Stimulated activated CD8-positive, alpha-beta memory T cell treated with anti-CD3 and anti-CD28 coated beads, Interleukin-15, amount 100 ng/mL, for 24 hours (primary cell): ENCODE data around the gene ZMYND8.
"Not testable (repeated sequence)": the region's sequence is repeated elsewhere in the genome, so short reads cannot be mapped to it uniquely, and the experiment has no call there.

ENCODE experiments used
- DNase-seq: peaks from one replicate; pipeline ENCODE4 v3.0.0-alpha.2; 2020; ENCODE audit warnings: low read depth

ZMYND8 gene

DNA sequence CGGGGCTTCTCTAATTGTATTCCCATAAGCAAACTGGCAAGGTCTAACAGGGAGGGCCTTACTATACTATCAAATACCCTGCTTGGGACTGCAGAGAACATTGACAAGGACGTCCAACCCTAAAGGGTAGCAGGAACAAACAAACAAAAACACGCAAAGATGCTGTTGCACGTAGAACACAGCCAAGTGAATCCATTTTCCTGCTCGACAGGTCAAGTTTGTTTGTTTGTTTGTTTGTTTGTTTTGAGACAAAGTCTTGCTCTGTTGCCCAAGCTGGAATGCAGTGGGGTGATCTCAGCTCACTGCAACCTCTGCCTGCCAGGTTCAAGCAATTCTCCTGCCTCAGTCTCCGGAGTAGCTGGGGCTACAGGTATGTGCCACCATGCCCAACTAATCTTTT is 91.3 kb downstream of the ZMYND8 start:
- no peak for DNase-seq

DNA sequence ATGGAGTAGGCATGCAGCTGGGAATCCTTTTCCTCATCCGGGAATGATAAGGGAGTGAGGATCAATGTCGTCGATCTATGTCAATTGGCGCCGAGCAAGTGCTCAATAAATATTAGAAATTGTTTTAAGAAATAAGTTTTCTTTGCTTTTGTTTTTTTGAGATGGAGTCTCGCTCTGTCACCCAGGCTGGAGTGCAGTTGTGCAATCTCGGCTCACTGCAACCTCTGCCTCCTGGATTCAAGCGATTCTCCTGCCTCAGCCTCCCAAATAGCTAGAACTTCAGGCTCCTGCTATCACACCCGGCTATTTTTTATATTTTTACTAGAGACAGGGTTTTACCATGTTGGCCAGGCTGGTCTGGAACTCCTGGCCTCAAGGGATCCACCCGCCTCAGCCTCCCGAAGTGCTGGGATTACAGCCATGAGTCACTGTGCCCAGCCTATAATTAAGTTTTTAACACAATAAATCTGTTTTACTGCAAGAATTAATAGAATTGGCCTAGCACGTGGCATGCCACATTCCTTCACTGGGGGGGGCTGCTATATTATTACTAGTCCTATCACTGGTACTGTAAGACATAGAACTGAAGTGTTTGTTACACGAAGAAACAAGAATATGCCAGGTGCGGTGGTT is 92.2 kb downstream of the ZMYND8 start:
- DNase-seq: not testable (repeated sequence)

- no peak for DNase-seq
Measured at GRCh38 chr20:47263465-47264084, 92.9 kb downstream of the ZMYND8 start.

GRCh38 chr20:47263080-47263464 is 93.4 kb downstream of the ZMYND8 start:
- no peak for DNase-seq

- DNase-seq: no peak
Measured at GRCh38 chr20:47262365-47263013, 94.0 kb downstream of the ZMYND8 start.

DNA sequence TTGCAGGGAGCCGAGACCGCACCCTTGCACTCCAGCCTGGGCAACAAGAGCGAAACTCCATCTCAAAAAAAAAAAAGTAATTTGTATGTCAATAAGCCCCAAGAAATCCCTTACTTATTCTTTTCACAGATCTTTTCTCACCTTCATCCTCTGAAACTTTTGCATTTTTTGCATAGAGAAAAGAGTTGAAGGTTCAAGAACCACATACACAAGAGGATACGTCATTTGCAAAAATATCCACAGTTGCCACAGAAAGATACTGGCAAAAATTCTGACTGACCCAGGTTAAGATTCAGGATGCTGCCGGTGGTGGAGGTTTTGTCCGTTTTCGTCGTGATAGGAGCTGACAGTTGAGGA is 94.5 kb downstream of the ZMYND8 start:
- no peak for DNase-seq

- not testable (repeated sequence) for DNase-seq
Measured at GRCh38 chr20:47261161-47261774, 95.2 kb downstream of the ZMYND8 start.

- DNase-seq: not testable (repeated sequence)
Measured at GRCh38 chr20:47260540-47261126, 95.9 kb downstream of the ZMYND8 start.

DNA sequence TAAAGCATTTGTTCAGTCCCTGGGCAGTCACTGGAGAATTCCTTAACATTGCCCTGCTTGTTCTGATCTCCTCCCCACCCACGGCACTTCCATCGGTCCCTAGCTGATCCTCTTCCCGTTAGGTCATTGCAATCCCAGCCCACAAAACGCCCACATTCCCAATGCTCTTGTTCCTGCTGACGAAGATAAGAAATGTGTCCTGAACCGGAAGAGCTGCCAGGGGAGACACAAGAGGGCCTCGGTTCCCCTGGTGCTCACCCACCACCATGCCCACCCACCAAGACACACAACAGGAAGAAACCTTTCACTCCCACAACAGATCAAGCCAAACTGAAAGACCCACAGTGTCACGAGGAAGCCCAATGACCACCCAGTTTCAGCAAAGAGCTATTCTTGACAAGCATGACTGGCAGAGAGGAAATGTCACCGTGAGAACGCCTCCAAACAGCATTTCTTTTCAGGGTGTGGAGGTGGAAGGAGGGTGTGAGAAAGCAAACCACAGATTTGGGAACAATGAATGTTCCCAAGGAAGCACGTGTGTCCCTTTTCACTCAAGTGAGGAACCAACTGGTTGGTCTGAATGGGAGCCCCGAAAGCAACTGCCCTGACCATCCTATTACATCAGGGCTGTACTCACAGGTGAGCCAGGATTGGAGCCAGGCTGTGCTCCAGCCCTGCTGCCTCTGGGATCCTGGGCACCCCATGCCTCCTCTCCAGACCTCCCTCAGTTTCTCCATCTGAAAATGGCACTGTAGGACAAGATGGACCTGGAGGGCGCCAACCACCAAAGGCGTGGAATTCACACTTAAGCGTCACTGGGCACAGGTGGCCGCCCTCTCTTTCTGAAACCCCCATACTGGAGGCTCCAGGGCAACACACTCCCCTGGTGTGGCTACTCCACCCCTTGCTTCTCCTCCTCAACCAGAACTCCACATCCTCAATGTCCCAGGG is 97.5 kb downstream of the ZMYND8 start:
- no peak for DNase-seq

- no peak for DNase-seq
Measured at GRCh38 chr20:47257771-47258170, 98.7 kb downstream of the ZMYND8 start.

DNA sequence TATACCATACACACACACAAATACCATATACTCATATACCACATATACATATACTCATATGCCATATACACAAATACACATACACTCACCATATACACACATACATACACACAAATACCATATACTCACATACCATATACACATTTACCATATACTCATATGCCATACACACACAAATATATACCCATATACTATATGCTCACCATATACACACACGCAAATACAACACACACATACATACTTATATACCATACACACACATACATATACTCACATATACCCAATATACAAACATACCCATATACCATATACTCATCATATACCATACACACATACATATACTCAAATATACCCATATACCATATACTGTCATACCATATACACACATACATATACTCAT is 99.2 kb downstream of the ZMYND8 start:
- no peak for DNase-seq

GRCh38 chr20:47256668-47257236 is 99.7 kb downstream of the ZMYND8 start:
- no peak for DNase-seq

GRCh38 chr20:47253872-47254271 is 102.6 kb downstream of the ZMYND8 start:
- DNase-seq: no peak

GRCh38 chr20:47252879-47253307 is 103.6 kb downstream of the ZMYND8 start:
- no peak for DNase-seq

DNA sequence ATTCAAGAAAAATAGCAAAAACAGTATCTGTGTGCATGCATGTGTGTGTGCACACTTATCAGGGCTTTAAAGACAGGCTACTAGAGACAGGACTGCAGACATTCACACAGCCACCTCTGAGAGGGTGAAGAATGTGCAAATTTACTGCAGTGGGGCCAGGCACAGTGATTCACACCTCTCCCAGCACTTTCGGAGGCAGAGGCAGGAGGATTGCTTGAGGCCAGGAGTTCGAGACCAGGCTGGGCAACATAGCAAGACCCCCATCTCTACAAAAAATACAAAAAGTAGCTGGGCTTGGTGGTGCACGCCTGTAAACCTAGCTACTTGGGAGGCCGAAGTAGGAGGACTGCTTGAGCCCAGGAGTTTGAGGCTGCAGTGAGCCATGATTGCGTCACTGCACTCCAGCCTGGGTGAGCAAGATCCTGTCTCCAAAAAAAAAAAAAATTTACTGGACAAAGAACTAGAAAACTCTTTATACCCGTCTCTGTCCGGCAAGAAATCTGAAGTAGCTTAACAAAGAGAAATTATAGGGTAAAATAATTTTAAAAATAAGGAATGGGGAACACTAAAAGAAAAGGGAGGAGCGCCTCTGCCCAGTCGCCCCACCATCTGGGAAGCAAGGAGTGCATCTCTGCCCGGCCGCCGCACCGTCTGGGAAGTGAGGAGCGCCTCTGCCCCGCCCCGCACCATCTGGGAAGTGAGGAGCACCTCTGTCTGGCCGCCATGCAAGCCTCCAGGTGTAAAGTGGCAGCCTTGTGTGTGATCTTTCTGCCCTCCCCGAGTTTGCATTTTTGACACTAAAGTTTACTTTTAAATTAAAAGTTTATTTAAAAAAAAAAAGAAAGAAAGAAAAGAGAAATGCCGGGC is 105.1 kb downstream of the ZMYND8 start:
- DNase-seq: no peak

- DNase-seq: no peak
Measured at GRCh38 chr20:47250360-47250759, 106.1 kb downstream of the ZMYND8 start.

DNA sequence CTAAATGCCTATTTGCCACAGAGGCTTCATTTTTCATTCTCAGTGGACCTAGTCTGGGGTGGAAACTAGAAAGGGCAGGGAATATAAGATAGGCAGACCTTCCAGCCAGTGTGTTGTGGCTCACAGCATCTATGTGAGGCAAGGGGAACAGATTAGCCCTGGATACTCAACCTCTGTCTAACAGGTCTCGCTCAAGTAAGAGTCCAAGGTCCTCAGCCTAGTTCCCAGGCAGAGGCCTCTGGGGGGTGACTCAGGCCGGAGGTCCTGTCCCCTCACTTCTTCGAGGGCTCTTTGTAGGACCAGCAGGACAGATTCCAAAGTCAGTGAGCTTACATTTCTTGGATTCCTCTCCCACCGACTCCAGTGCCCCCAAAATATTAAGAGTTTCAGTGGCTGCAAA is 106.6 kb downstream of the ZMYND8 start:
- DNase-seq: no peak

- no peak for DNase-seq
Measured at GRCh38 chr20:47248448-47248966, 108.0 kb downstream of the ZMYND8 start.

DNA sequence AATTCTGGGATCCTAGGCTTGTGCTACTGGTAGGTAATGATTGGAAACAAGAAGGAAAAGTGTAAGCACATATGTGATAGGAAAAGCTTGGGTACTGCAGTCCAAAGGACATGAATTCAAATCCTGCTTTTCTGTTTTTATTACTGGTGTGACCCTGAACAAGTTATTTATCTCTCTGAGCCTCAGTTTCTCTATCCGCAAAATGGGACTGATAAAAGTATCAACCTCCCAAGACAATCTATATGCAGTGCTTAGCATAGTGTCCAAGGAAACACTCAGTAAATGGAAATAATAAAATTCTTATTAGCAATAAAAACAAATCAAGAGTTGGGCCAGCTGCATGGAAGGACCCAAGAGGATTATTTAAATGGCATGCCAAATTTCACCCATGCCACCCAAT is 108.5 kb downstream of the ZMYND8 start:
- no peak for DNase-seq
